Skeletal muscle cell (primary cell): ENCODE measurements around the gene PRKN.

Experiments used
- DNase-seq: peaks from one replicate; pipeline ENCODE4 v3.0.0-alpha.2; 2010; ENCODE audit warnings: low read depth
- H3K4me3 ChIP-seq: 2 replicates; pipeline ENCODE4 v1.5.1; 2011; ENCODE audit warnings: low read depth, mild to moderate bottlenecking, control low read depth, low read length, moderate library complexity

PRKN gene

GRCh38 chr6:162627825-162628224, 99.7 kb downstream of the PRKN start:
- no peak for DNase-seq
- no peak overlapping the region for H3K4me3 ChIP-seq

- no peak overlapping the region for H3K4me3 ChIP-seq
- no peak for DNase-seq
These were observed 100.2 kb downstream of the PRKN start for GRCh38 chr6:162627362-162627761.

- no peak for DNase-seq
- no peak overlapping the region for H3K4me3 ChIP-seq
These were observed 100.7 kb downstream of the PRKN start for GRCh38 chr6:162626869-162627268.

- no peak for DNase-seq
These were observed 101.6 kb downstream of the PRKN start for GRCh38 chr6:162625846-162626540.

GRCh38 chr6:162622572-162622971, 105.0 kb downstream of the PRKN start:
- DNase-seq: no peak
- H3K4me3 ChIP-seq: no peak overlapping the region

More at GRCh38 chr6:162625846-162626540, 101.6 kb downstream of the PRKN start:
- no peak overlapping the region for H3K4me3 ChIP-seq

- DNase-seq: peak; percentile 8
These were observed 106.3 kb downstream of the PRKN start for GRCh38 chr6:162621246-162621645.

GRCh38 chr6:162620073-162620472, 107.5 kb downstream of the PRKN start:
- H3K4me3 ChIP-seq: no peak overlapping the region
- no peak for DNase-seq

More at GRCh38 chr6:162621246-162621645, 106.3 kb downstream of the PRKN start:
- no peak overlapping the region for H3K4me3 ChIP-seq

- DNase-seq: no peak
- H3K4me3 ChIP-seq: no peak overlapping the region
These were observed 109.0 kb downstream of the PRKN start for GRCh38 chr6:162618448-162619002.

GRCh38 chr6:162615016-162615705, 112.4 kb downstream of the PRKN start:
- no peak overlapping the region for H3K4me3 ChIP-seq
- DNase-seq: peak; percentile 9

GRCh38 chr6:162613310-162613709, 114.3 kb downstream of the PRKN start:
- no peak overlapping the region for H3K4me3 ChIP-seq
- DNase-seq: no peak

- H3K4me3 ChIP-seq: no peak overlapping the region
- no peak for DNase-seq
These were observed 115.0 kb downstream of the PRKN start for GRCh38 chr6:162612613-162613012.

- H3K4me3 ChIP-seq: no peak overlapping the region
- DNase-seq: no peak
These were observed 117.2 kb downstream of the PRKN start for GRCh38 chr6:162610351-162610750.

- H3K4me3 ChIP-seq: no peak overlapping the region
- no peak for DNase-seq
These were observed 121.7 kb downstream of the PRKN start for GRCh38 chr6:162605881-162606280.

GRCh38 chr6:162603231-162604015, 124.1 kb downstream of the PRKN start:
- DNase-seq: no peak
- no peak overlapping the region for H3K4me3 ChIP-seq

GRCh38 chr6:162602759-162603158, 124.8 kb downstream of the PRKN start:
- no peak for DNase-seq
- H3K4me3 ChIP-seq: no peak overlapping the region

- H3K4me3 ChIP-seq: no peak overlapping the region
- no peak for DNase-seq
These were observed 130.9 kb downstream of the PRKN start for GRCh38 chr6:162596676-162597075.

- no peak overlapping the region for H3K4me3 ChIP-seq
- DNase-seq: no peak
These were observed 136.0 kb downstream of the PRKN start for GRCh38 chr6:162591517-162591916.

- no peak for DNase-seq
- no peak overlapping the region for H3K4me3 ChIP-seq
These were observed 145.4 kb downstream of the PRKN start for GRCh38 chr6:162581988-162582780.

GRCh38 chr6:162580619-162581018, 146.9 kb downstream of the PRKN start:
- no peak overlapping the region for H3K4me3 ChIP-seq
- no peak for DNase-seq
